ENCODE results near the gene AAR2. TPM values are rescaled to one million over a fixed set of nuclear protein-coding genes. Genes with fewer than 3 reads are reported as not detected.

Gene AAR2
- 21.0 TPM for polyA plus RNA-seq (2013, experiment 1 of 2)
- polyA plus RNA-seq (2013, experiment 2 of 2): 20.5 TPM

- Histone ChIP-seq H2AFZ (ENCODE audit: low read depth, low read length) (peak within 1 kb of the TSS; percentile 91), H3K4me3 (ENCODE audit: insufficient read depth in 1 of 2, low read depth in 1 of 2, low read length in 2 of 2) (peak within 1 kb of the TSS; percentile 86 to 100)
- peak; percentile 81 for DNase-seq
These were observed at the start of gene AAR2 for GRCh38 chr20:36235892-36236785. AAR2 (plus strand) TSS chr20:36236478; CDS start chr20:36239869, 3,391 bp downstream.

GRCh38 chr20:36193977-36194712, 42.1 kb upstream of the AAR2 start:
- Histone ChIP-seq H3K18ac (ENCODE audit: low read depth in 1 of 2, low read length in 2 of 2) (no peak overlapping the region), H3K14ac (ENCODE audit: low read length in 2 of 2) (no peak overlapping the region), H2BK5ac (ENCODE audit: low read depth, low read length, poor library complexity, severe bottlenecking) (no peak overlapping the region), H3K27ac (ENCODE audit: low read length, poor library complexity, severe bottlenecking) (no peak overlapping the region), H2BK12ac (ENCODE audit: low read length in 2 of 2) (no peak overlapping the region), H3K9ac (ENCODE audit: low read length) (no peak overlapping the region), H4K8ac (ENCODE audit: low read length) (no peak overlapping the region), H2AFZ (ENCODE audit: low read depth, low read length) (no peak overlapping the region), H3K4ac (ENCODE audit: low read depth in 1 of 2, low read length in 2 of 2) (no peak overlapping the region), H3K79me1 (replicated peaks; ENCODE audit: low read length, poor library complexity, severe bottlenecking) (no peaks in the 10 kb centered on the region), H3K9me3 (ENCODE audit: control insufficient read depth, low read length) (no peaks in the 10 kb centered on the region), H3K4me2 (ENCODE audit: low read length, poor library complexity, severe bottlenecking) (no peak overlapping the region), H3K4me3 (ENCODE audit: insufficient read depth in 1 of 2, low read depth in 1 of 2, low read length in 2 of 2) (no peak overlapping the region), H3K27me3 (ENCODE audit: control insufficient read depth in 1 of 2, insufficient read depth in 1 of 2, low read length in 2 of 2) (no peaks in the 10 kb centered on the region), H3K4me1 (ENCODE audit: control insufficient read depth, insufficient read depth, low read depth, low read length) (peaks cover 5% of the 10 kb centered on the region), H4K91ac (ENCODE audit: low read length) (peak overlapping the region; percentile 2), H2AK5ac (ENCODE audit: low read length, severe bottlenecking) (no peak overlapping the region), H2BK15ac (ENCODE audit: low read depth, poor library complexity, severe bottlenecking) (no peak overlapping the region), H3K36me3 (ENCODE audit: control insufficient read depth in 1 of 2, insufficient read depth in 2 of 2, low read depth in 1 of 2, low read length in 2 of 2) (peaks cover 48 to 86% of the 10 kb centered on the region in 2 experiments), H3K23ac (ENCODE audit: low read length in 2 of 2) (no peak overlapping the region), H2BK120ac (ENCODE audit: low read depth, low read length) (no peak overlapping the region)
- DNase-seq: no peak
- 97% methylated on average over 10 of the region's 10 CpGs for WGBS

More at GRCh38 chr20:36235892-36236785, at the start of gene AAR2:
- peak within 1 kb of the TSS in 1 of 2 experiments; percentile 64 for H3K23ac ChIP-seq (ENCODE audit: low read length in 2 of 2)
- H2AK5ac ChIP-seq (ENCODE audit: low read length, severe bottlenecking): peak within 1 kb of the TSS; percentile 41
- H2BK5ac ChIP-seq (ENCODE audit: low read depth, low read length, poor library complexity, severe bottlenecking): peak within 1 kb of the TSS; percentile 53
- peak within 1 kb of the TSS; percentile 92 to 95 for H3K4ac ChIP-seq (ENCODE audit: low read depth in 1 of 2, low read length in 2 of 2)
- peak within 1 kb of the TSS; percentile 70 to 84 for H3K18ac ChIP-seq (ENCODE audit: low read depth in 1 of 2, low read length in 2 of 2)
- no peaks in the 10 kb centered on the region for H3K9me3 ChIP-seq (ENCODE audit: control insufficient read depth, low read length)
- WGBS: 19% methylated on average over 43 of the region's 44 CpGs
- H3K9ac ChIP-seq (ENCODE audit: low read length): peak within 1 kb of the TSS; percentile 100
- H3K36me3 ChIP-seq (ENCODE audit: control insufficient read depth in 1 of 2, insufficient read depth in 2 of 2, low read depth in 1 of 2, low read length in 2 of 2): peaks cover 13 to 24% of the 10 kb centered on the region in 2 experiments
- H4K91ac ChIP-seq (ENCODE audit: low read length): peak within 1 kb of the TSS; percentile 97
- H3K27me3 ChIP-seq (ENCODE audit: control insufficient read depth in 1 of 2, insufficient read depth in 1 of 2, low read length in 2 of 2): no peaks in the 10 kb centered on the region
- peak within 1 kb of the TSS; percentile 100 for H4K8ac ChIP-seq (ENCODE audit: low read length)
- H3K4me2 ChIP-seq (ENCODE audit: low read length, poor library complexity, severe bottlenecking): peak within 1 kb of the TSS; percentile 71
- H3K4me1 ChIP-seq (ENCODE audit: control insufficient read depth, insufficient read depth, low read depth, low read length): peaks cover 8% of the 10 kb centered on the region
- no peak within 1 kb of the TSS for H3K14ac ChIP-seq (ENCODE audit: low read length in 2 of 2)
- H2BK15ac ChIP-seq (ENCODE audit: low read depth, poor library complexity, severe bottlenecking): peak within 1 kb of the TSS; percentile 90
- no peak within 1 kb of the TSS for H2BK12ac ChIP-seq (ENCODE audit: low read length in 2 of 2)
- peak within 1 kb of the TSS; percentile 46 for H3K27ac ChIP-seq (ENCODE audit: low read length, poor library complexity, severe bottlenecking)
- peak within 1 kb of the TSS; percentile 35 for H2BK120ac ChIP-seq (ENCODE audit: low read depth, low read length)
- peaks cover 16% of the 10 kb centered on the region for H3K79me1 ChIP-seq (replicated peaks; ENCODE audit: low read length, poor library complexity, severe bottlenecking)

- no peak overlapping the region for H4K8ac ChIP-seq (ENCODE audit: low read length)
- no peak overlapping the region for H2BK120ac ChIP-seq (ENCODE audit: low read depth, low read length)
- 79% methylated on average over 2 of the region's 2 CpGs for WGBS
- peaks cover 5% of the 10 kb centered on the region for H3K4me1 ChIP-seq (ENCODE audit: control insufficient read depth, insufficient read depth, low read depth, low read length)
- no peak overlapping the region for H2AK5ac ChIP-seq (ENCODE audit: low read length, severe bottlenecking)
- H3K79me1 ChIP-seq (replicated peaks; ENCODE audit: low read length, poor library complexity, severe bottlenecking): no peaks in the 10 kb centered on the region
- H3K36me3 ChIP-seq (ENCODE audit: control insufficient read depth in 1 of 2, insufficient read depth in 2 of 2, low read depth in 1 of 2, low read length in 2 of 2): peaks cover 44 to 74% of the 10 kb centered on the region in 2 experiments
- no peak overlapping the region for H3K18ac ChIP-seq (ENCODE audit: low read depth in 1 of 2, low read length in 2 of 2)
- no peak for DNase-seq
- H3K4ac ChIP-seq (ENCODE audit: low read depth in 1 of 2, low read length in 2 of 2): no peak overlapping the region
- no peak overlapping the region for H2AFZ ChIP-seq (ENCODE audit: low read depth, low read length)
- no peak overlapping the region for H4K91ac ChIP-seq (ENCODE audit: low read length)
- no peak overlapping the region for H2BK12ac ChIP-seq (ENCODE audit: low read length in 2 of 2)
- no peaks in the 10 kb centered on the region for H3K27me3 ChIP-seq (ENCODE audit: control insufficient read depth in 1 of 2, insufficient read depth in 1 of 2, low read length in 2 of 2)
- no peak overlapping the region for H2BK5ac ChIP-seq (ENCODE audit: low read depth, low read length, poor library complexity, severe bottlenecking)
- no peak overlapping the region for H3K4me2 ChIP-seq (ENCODE audit: low read length, poor library complexity, severe bottlenecking)
- no peak overlapping the region for H3K14ac ChIP-seq (ENCODE audit: low read length in 2 of 2)
- no peak overlapping the region for H3K23ac ChIP-seq (ENCODE audit: low read length in 2 of 2)
- H3K9ac ChIP-seq (ENCODE audit: low read length): no peak overlapping the region
- H2BK15ac ChIP-seq (ENCODE audit: low read depth, poor library complexity, severe bottlenecking): no peak overlapping the region
- H3K27ac ChIP-seq (ENCODE audit: low read length, poor library complexity, severe bottlenecking): no peak overlapping the region
- no peaks in the 10 kb centered on the region for H3K9me3 ChIP-seq (ENCODE audit: control insufficient read depth, low read length)
- no peak overlapping the region for H3K4me3 ChIP-seq (ENCODE audit: insufficient read depth in 1 of 2, low read depth in 1 of 2, low read length in 2 of 2)
These were observed 39.6 kb upstream of the AAR2 start for GRCh38 chr20:36196676-36197075.

- Histone ChIP-seq H3K9me3 (ENCODE audit: control insufficient read depth, low read length) (no peaks in the 10 kb centered on the region), H3K79me1 (replicated peaks; ENCODE audit: low read length, poor library complexity, severe bottlenecking) (no peaks in the 10 kb centered on the region), H2AFZ (ENCODE audit: low read depth, low read length) (no peak overlapping the region), H3K27me3 (ENCODE audit: control insufficient read depth in 1 of 2, insufficient read depth in 1 of 2, low read length in 2 of 2) (no peaks in the 10 kb centered on the region), H3K4ac (ENCODE audit: low read depth in 1 of 2, low read length in 2 of 2) (no peak overlapping the region), H3K4me1 (ENCODE audit: control insufficient read depth, insufficient read depth, low read depth, low read length) (peaks cover 5% of the 10 kb centered on the region), H3K9ac (ENCODE audit: low read length) (no peak overlapping the region), H3K23ac (ENCODE audit: low read length in 2 of 2) (no peak overlapping the region), H3K18ac (ENCODE audit: low read depth in 1 of 2, low read length in 2 of 2) (no peak overlapping the region), H3K14ac (ENCODE audit: low read length in 2 of 2) (no peak overlapping the region), H3K36me3 (ENCODE audit: control insufficient read depth in 1 of 2, insufficient read depth in 2 of 2, low read depth in 1 of 2, low read length in 2 of 2) (peaks cover 47 to 80% of the 10 kb centered on the region in 2 experiments), H3K27ac (ENCODE audit: low read length, poor library complexity, severe bottlenecking) (no peak overlapping the region), H3K4me2 (ENCODE audit: low read length, poor library complexity, severe bottlenecking) (no peak overlapping the region), H2BK120ac (ENCODE audit: low read depth, low read length) (no peak overlapping the region), H4K91ac (ENCODE audit: low read length) (no peak overlapping the region), H2BK15ac (ENCODE audit: low read depth, poor library complexity, severe bottlenecking) (no peak overlapping the region), H2BK12ac (ENCODE audit: low read length in 2 of 2) (no peak overlapping the region), H2AK5ac (ENCODE audit: low read length, severe bottlenecking) (no peak overlapping the region), H4K8ac (ENCODE audit: low read length) (no peak overlapping the region), H2BK5ac (ENCODE audit: low read depth, low read length, poor library complexity, severe bottlenecking) (no peak overlapping the region), H3K4me3 (ENCODE audit: insufficient read depth in 1 of 2, low read depth in 1 of 2, low read length in 2 of 2) (no peak overlapping the region)
- WGBS: 95% methylated on average over 2 of the region's 2 CpGs
- DNase-seq: no peak
These were observed 39.0 kb upstream of the AAR2 start for GRCh38 chr20:36197271-36197670.
